Right renal pelvis (tissue), 4 donors: ENCODE measurements around the gene FETUB. TPM values are rescaled to one million over a fixed set of nuclear protein-coding genes. Genes with fewer than 3 reads are reported as not detected.

Experiments used
- polyA plus RNA-seq, 4 donors: library from polyadenylated mRNA; unstranded; fragments of 120-200 nt; gene quantifications; one replicate each; pipeline ENCODE4 v1.2.1, GENCODE V29; 2013; ENCODE audit not compliant: insufficient read length in 4 of 4

Gene FETUB
- polyA plus RNA-seq, 4 donors: 0.21 to 0.27 TPM; not detected in 2

Other genes with a start within 250 kb of the FETUB start
- 1 to 10 TPM; 5.3 to 8.0 (median 5.4) TPM for gene CRYGS, start 96.0 kb upstream of the FETUB start, polyA plus RNA-seq
- 10 to 100 TPM; 18.3 to 21.5 (median 19.8) TPM for gene TBCCD1, start 73.1 kb upstream of the FETUB start, polyA plus RNA-seq
- gene DNAJB11, start 69.7 kb upstream of the FETUB start, polyA plus RNA-seq: 10 to 100 TPM; 74.0 to 82.5 (median 78.9) TPM
- 1 to 10 TPM in 1 of 4 donors, under 1 TPM in 3; 0.38 to 3.1 (median 0.56) TPM for gene AHSG, start 27.3 kb upstream of the FETUB start, polyA plus RNA-seq
- gene HRG, start 25.6 kb downstream of the FETUB start, polyA plus RNA-seq: 1 to 10 TPM; 1.6 to 3.4 (median 2.0) TPM
- 100 to 1,000 TPM; 146 to 179 (median 149) TPM for gene KNG1, start 77.0 kb downstream of the FETUB start, polyA plus RNA-seq
- 100 to 1,000 TPM; 807 to 947 (median 901) TPM for gene EIF4A2, start 143.2 kb downstream of the FETUB start, polyA plus RNA-seq
- gene RFC4, start 166.1 kb downstream of the FETUB start, polyA plus RNA-seq: 10 to 100 TPM; 45.7 to 56.9 (median 51.2) TPM
- gene ADIPOQ, start 202.3 kb downstream of the FETUB start, polyA plus RNA-seq: under 1 TPM in 2 of 4 donors, not detected in 2; 0.03 to 0.04 TPM